ENCODE measurements around the gene KRR1.

Gene KRR1

DNA sequence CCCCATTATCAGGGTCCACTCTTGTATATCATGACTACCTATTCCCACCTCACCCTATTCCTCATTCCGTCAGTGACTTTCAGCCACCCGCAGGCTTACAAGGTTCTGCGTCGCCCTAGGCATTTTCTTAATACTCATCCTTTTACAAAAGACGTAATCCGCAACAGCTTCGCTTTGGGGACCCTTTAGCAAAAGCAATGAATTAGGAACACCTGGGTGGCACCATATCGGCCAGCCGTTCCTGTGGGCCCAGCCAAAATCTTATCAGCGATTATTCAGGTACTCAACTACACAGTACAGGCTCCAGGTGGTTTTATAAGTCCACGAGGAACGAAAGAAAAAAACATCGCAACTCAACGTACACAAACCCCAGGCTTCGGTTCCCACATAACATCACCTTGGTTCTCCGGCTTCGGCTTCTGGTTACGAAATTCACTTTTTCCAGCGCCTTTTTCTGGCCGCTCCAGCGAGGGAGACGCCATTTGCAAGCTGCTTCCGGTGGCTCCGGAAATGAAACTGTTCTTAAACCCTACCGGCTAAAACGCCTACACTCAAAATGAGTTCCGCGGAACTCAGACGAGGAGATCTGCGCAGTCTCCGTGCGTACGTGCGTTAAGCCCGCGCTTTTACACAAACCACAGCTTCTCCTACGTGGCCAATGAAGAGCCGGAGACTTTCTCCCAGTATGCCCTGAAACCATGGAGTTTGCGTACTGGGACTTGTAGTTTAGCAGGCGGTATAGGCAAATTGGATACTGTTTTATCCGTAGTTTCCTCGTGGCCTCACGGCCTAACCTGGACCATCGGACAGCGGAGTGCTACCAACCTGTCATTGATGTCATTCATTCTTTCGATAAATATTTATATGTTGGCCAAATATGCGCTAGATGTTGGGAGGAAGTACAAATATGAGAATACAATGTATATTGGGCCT, at the start of gene KRR1 (continued):
- TF ChIP-seq ZNF670 (tag by site-specific recombination; IDR thresholded peaks at IDR 0.05; ENCODE audit: low read depth) (no peak), ZNF623 (tag by site-specific recombination; IDR thresholded peaks at IDR 0.05) (no peak), ZNF624 (tag by site-specific recombination; IDR thresholded peaks at IDR 0.05) (no peak), ZBTB20 (tag by site-specific recombination; IDR thresholded peaks at IDR 0.05) (no peak), ZFP41 (tag by site-specific recombination; IDR thresholded peaks at IDR 0.05; ENCODE audit: borderline replicate concordance) (no peak), ZNF221 (tag by site-specific recombination; IDR thresholded peaks at IDR 0.05; ENCODE audit: borderline replicate concordance) (no peak; the same call in 1 of the 2 replicates), ZNF140 (tag by site-specific recombination; IDR thresholded peaks at IDR 0.05) (no peak), ZNF223 (tag by site-specific recombination; IDR thresholded peaks at IDR 0.05) (no peak), ZNF76 (tag by site-specific recombination; IDR thresholded peaks at IDR 0.05; ENCODE audit: borderline replicate concordance, low read depth) (peak; percentile 97), ZNF560 (tag by site-specific recombination; IDR thresholded peaks at IDR 0.05; ENCODE audit: borderline replicate concordance) (no peak), ZEB2 (tag by site-specific recombination; IDR thresholded peaks at IDR 0.05) (peak; percentile 67; the same call in 1 of the 2 replicates), ZNF530 (tag by site-specific recombination; IDR thresholded peaks at IDR 0.05; ENCODE audit: low read depth) (no peak), SCRT2 (tag by site-specific recombination; IDR thresholded peaks at IDR 0.05) (peak; percentile 97), ZNF621 (tag by site-specific recombination; IDR thresholded peaks at IDR 0.05) (no peak), ZNF335 (tag by site-specific recombination; conservative IDR thresholded peaks at IDR 0.05) (peak; percentile 85), ZBTB6 (tag by site-specific recombination; IDR thresholded peaks at IDR 0.05) (peak; percentile 47; the same call in 1 of the 2 replicates), SALL2 (tag by site-specific recombination; IDR thresholded peaks at IDR 0.05; ENCODE audit: borderline replicate concordance) (no peak), KLF7 (tag by site-specific recombination; IDR thresholded peaks at IDR 0.05; ENCODE audit: borderline replicate concordance) (no peak), ZNF10 (tag by site-specific recombination; IDR thresholded peaks at IDR 0.05) (no peak), ZNF664 (tag by site-specific recombination; IDR thresholded peaks at IDR 0.05) (no peak)
- TF ChIP-seq, protein P1, sequence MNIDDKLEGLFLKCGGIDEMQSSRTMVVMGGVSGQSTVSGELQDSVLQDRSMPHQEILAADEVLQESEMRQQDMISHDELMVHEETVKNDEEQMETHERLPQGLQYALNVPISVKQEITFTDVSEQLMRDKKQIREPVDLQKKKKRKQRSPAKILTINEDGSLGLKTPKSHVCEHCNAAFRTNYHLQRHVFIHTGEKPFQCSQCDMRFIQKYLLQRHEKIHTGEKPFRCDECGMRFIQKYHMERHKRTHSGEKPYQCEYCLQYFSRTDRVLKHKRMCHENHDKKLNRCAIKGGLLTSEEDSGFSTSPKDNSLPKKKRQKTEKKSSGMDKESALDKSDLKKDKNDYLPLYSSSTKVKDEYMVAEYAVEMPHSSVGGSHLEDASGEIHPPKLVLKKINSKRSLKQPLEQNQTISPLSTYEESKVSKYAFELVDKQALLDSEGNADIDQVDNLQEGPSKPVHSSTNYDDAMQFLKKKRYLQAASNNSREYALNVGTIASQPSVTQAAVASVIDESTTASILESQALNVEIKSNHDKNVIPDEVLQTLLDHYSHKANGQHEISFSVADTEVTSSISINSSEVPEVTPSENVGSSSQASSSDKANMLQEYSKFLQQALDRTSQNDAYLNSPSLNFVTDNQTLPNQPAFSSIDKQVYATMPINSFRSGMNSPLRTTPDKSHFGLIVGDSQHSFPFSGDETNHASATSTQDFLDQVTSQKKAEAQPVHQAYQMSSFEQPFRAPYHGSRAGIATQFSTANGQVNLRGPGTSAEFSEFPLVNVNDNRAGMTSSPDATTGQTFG (tag by site-specific recombination; IDR thresholded peaks at IDR 0.05; ENCODE audit: borderline replicate concordance) = no peak
- TF ChIP-seq, protein P2, sequence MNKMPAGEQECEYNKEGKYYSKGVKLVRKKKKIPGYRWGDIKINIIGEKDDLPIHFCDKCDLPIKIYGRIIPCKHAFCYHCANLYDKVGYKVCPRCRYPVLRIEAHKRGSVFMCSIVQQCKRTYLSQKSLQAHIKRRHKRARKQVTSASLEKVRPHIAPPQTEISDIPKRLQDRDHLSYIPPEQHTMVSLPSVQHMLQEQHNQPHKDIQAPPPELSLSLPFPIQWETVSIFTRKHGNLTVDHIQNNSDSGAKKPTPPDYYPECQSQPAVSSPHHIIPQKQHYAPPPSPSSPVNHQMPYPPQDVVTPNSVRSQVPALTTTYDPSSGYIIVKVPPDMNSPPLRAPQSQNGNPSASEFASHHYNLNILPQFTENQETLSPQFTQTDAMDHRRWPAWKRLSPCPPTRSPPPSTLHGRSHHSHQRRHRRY (tag by site-specific recombination; IDR thresholded peaks at IDR 0.05) = no peak
- TF ChIP-seq, protein P3, sequence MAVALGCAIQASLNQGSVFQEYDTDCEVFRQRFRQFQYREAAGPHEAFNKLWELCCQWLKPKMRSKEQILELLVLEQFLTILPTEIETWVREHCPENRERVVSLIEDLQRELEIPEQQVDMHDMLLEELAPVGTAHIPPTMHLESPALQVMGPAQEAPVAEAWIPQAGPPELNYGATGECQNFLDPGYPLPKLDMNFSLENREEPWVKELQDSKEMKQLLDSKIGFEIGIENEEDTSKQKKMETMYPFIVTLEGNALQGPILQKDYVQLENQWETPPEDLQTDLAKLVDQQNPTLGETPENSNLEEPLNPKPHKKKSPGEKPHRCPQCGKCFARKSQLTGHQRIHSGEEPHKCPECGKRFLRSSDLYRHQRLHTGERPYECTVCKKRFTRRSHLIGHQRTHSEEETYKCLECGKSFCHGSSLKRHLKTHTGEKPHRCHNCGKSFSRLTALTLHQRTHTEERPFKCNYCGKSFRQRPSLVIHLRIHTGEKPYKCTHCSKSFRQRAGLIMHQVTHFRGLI (tag by site-specific recombination; IDR thresholded peaks at IDR 0.05) = no peak; the same call in 1 of the 2 replicates
- TF ChIP-seq, protein P4, sequence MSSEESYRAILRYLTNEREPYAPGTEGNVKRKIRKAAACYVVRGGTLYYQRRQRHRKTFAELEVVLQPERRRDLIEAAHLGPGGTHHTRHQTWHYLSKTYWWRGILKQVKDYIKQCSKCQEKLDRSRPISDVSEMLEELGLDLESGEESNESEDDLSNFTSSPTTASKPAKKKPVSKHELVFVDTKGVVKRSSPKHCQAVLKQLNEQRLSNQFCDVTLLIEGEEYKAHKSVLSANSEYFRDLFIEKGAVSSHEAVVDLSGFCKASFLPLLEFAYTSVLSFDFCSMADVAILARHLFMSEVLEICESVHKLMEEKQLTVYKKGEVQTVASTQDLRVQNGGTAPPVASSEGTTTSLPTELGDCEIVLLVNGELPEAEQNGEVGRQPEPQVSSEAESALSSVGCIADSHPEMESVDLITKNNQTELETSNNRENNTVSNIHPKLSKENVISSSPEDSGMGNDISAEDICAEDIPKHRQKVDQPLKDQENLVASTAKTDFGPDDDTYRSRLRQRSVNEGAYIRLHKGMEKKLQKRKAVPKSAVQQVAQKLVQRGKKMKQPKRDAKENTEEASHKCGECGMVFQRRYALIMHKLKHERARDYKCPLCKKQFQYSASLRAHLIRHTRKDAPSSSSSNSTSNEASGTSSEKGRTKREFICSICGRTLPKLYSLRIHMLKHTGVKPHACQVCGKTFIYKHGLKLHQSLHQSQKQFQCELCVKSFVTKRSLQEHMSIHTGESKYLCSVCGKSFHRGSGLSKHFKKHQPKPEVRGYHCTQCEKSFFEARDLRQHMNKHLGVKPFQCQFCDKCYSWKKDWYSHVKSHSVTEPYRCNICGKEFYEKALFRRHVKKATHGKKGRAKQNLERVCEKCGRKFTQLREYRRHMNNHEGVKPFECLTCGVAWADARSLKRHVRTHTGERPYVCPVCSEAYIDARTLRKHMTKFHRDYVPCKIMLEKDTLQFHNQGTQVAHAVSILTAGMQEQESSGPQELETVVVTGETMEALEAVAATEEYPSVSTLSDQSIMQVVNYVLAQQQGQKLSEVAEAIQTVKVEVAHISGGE (tag by site-specific recombination; conservative IDR thresholded peaks at IDR 0.05; ENCODE audit: low read depth) = peak; percentile 99
- TF ChIP-seq, protein P5, sequence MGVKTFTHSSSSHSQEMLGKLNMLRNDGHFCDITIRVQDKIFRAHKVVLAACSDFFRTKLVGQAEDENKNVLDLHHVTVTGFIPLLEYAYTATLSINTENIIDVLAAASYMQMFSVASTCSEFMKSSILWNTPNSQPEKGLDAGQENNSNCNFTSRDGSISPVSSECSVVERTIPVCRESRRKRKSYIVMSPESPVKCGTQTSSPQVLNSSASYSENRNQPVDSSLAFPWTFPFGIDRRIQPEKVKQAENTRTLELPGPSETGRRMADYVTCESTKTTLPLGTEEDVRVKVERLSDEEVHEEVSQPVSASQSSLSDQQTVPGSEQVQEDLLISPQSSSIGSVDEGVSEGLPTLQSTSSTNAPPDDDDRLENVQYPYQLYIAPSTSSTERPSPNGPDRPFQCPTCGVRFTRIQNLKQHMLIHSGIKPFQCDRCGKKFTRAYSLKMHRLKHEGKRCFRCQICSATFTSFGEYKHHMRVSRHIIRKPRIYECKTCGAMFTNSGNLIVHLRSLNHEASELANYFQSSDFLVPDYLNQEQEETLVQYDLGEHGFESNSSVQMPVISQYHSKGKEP (tag by site-specific recombination; IDR thresholded peaks at IDR 0.05) = peak; percentile 63; the same call in 1 of the 2 replicates
